GM19099 (cell line): Measurements from ENCODE around the gene EBPL.

Experiments used
- POLR2A ChIP-seq: IDR thresholded peaks from 3 replicates; pipeline ENCODE4 v1.6.1; 2011; ENCODE audit warnings: low read depth; ENCODE audit not compliant: insufficient read length; ENCODE audit errors: extremely low read depth

The EBPL gene

DNA sequence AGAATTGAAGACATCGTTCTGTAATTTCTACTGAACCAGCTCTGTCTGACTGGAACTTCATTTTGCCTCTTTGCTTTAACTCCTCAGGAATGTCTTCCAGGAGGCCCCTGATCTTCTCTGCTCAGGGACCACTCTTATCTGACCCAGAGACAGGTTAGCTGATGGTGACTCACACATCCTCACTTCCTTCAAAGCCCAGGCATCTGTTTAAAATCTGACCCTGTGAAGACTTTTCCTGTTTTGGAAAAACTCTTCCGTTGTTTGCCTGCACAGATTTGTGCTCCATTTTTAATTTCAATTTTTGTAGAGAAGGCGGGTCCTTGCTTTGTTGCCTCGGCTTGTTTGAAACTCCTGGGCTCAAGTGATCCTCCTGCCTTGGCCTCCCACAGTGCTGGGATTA, 61.3 kb downstream of the EBPL start:
- no peak for TF ChIP-seq POLR2A

DNA sequence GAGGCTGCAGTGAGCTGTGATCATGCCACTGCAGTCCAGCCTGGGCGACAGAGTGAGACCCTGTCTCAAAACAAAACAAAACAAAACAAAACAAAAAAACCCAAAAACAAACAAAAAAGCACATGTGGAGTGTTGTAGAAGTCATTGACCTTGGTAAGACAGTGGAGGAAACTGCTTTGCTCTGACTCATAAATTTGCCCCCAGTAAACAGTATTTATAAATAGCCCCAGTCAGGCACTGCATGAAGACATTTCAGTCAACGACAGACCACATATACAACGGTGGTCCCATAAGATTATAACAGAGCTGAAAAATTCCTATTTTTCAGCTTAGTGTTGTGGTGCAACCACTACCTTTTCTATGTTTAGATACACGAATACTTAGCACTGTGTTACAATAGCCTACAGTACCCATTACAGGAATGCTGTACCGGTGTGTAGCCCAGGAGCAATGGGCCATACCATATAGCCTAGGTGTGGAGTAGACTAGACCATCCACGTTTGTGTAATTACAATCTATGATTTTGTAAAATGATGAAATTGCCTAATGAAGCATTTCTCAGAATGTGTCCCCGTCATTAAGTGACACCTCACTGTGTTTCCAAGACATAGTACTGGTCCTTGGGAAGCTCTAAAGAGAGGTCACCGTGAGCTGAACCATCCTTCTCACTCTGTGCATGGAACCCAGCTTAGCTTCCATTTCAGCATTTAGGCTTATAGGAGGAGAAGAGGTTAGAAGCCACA, 61.9 kb downstream of the EBPL start:
- no peak for TF ChIP-seq POLR2A

DNA sequence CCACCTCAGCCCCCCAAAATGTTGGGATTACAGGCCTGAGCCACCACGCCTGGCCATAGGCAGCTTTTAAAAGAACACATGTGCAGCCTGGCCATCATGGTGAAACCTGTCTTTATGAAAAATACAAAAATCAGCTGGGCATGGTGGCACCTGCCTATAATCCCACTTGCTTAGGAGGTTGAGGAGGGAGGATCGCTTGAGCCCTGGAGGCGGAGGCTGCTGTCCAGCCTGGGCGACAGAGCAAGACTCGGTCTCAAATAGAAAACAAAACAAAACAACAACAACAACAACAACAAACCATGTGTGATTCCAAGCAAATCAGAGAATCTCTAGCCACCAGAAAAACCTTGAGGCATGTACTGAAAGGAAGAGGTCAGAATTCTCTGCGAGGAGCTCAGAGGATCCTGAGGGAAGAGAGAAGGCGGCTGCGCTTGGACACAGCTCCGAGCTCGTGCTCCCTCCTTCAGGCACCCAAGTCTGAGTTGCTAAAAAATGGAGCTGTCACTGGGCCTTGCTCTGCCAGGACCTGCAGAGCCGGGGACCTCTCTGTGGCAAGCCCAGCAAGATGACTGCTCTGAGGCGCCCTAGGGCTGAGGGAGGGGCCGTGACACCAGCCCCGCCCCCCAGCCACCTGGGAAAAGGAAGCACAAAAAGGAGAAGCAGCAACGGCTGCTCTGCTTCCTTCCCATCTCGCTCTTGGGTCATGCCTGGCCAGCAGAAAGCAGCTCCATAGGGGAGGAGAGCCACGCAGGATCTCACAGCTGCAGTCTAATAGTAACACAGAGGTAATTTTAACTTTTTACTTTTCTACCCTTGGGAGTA, 63.2 kb downstream of the EBPL start, which contains the start of gene ARL11:
ARL11 (plus strand) TSS at position 677 of the 822 bp plus-strand sequence. CDS start 1,941 bp downstream, outside the sequence.
- TF ChIP-seq POLR2A: peak; percentile 87

- no peak for TF ChIP-seq POLR2A
Measured at GRCh38 chr13:49625392-49626079, 65.8 kb downstream of the EBPL start.

GRCh38 chr13:49624229-49624628, 67.1 kb downstream of the EBPL start:
- TF ChIP-seq POLR2A: no peak

GRCh38 chr13:49622174-49622946, 68.9 kb downstream of the EBPL start:
- no peak for TF ChIP-seq POLR2A

DNA sequence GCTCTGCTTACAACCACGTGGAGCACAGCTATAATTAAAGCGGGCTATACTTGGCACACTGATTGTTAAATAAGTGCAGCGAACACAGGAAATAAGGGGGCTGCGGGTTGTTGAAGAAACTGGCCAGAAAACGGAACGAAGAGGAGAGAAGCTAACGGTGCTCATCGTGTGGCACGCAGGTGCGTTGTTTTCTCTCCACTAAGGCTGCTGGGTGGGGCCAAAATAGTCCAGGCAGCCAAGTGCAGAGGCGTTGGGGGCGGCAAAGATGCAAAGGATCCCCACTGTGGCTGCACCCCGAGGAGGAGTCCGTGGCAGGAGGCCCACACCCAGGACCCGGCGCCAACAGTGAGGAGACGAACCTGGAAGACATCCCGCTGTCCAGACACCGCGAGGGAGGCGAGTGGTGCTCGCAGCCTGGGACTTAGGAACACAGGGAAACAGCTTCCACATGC, 71.1 kb downstream of the EBPL start:
- TF ChIP-seq POLR2A: peak; percentile 28

GRCh38 chr13:49616676-49617065, 74.6 kb downstream of the EBPL start:
- TF ChIP-seq POLR2A: no peak

- no peak for TF ChIP-seq POLR2A
Measured at GRCh38 chr13:49615836-49616675, 75.2 kb downstream of the EBPL start.
